ENCODE data around the gene TMEM150B.
"Not testable (repeated sequence)": the region's sequence is repeated elsewhere in the genome, so short reads cannot be mapped to it uniquely, and the experiment has no call there.

TMEM150B gene

DNA sequence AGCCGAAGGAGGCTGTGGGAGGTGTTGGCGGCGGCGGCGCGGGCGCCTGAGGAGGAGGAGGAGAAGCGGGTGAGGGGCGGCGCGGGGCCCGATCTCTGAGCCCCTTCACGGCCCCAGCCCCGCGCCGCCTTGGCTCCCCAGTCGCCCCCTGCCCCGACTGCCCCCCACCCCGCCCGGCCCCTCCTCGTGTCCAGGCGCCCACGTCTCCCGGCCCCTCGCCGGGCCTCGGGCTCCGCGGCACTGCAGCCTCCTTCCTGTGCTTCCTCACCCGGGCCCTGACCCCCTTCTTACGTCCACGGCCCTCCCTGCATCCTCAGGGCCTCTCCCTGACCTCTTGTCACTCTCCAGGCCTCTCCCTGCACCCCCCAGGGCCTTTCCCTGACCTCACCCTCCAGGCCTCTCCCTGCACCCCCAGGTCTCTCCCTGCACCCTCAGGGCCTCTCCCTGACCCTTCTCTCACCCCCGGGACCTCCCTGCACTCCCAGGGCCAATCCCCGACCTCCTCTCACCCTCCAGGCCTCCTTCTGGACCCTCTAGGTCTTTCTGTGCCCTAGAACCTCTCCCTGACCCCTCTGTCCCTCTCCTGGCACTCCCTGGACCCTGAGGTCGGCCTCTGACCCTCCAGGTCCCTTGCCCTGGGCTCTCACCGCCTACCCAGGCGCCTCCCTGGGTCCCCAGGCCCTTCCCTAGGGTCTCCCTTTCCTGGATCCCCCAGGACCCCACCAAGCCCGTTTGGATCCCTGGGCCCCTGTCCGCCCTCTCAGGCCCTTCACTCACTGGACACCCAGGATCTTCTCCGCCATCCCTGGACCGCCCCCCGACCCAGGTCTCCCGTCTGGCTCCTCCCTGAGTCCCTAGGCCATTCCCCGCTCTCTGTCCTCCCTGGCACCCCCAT, 15.0 kb upstream of the TMEM150B start:
- in situ Hi-C loops (cut with MboI; ENCODE audit: low sequenced_read_pairs), result no loop called here

DNA sequence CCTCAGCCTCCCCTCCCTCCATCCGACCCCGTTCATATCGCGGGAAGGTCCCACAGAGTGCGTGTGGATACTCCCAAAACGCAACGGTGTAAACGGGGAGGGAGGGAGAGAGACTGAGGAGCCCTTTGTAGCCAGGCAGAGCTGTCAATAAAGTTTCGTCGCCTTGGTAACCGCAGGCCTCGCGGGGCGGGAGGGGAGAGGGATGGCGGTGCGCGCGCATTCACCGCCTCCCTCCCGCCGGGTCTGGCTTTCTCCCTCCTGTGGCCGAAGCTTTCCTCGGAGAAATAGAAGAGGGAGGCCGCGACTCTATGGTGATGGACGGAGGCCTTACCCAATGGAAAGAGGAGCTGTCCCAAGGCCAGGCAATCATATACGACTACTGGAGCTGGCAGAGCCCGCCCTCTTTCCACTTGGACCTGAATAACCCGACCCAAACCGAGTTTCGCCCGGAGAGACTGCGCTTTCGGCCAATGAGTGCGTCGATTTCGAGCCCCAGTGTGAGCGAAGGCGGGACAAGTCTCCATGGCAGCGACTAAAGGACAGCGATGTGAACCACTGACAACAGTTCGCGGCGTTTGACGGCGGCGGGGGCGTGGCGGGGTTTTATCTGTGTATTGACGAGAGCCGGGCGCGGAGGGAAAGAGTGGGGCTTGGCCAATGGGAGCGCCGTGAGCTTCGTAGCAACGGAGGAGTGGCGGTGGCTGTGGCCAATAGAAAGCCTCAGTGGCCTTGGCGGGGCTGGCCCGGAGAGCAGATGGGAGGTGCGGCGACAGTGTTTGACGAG, 14.2 kb upstream of the TMEM150B start, which contains the start of gene KMT5C:
Gene KMT5C, plus strand, starts transcription at position 772 of the 784 bp plus-strand sequence. CDS start 2,061 bp downstream, outside the sequence.
- in situ Hi-C loops (cut with MboI; ENCODE audit: low sequenced_read_pairs), result no loop called here

GRCh38 chr19:55336101-55336500, 11.0 kb upstream of the TMEM150B start:
- in situ Hi-C loops (cut with MboI; ENCODE audit: low sequenced_read_pairs), result no loop called here

- in situ Hi-C loops (cut with MboI; ENCODE audit: low sequenced_read_pairs), result no loop called here
Observed at GRCh38 chr19:55333870-55334269, 8.7 kb upstream of the TMEM150B start.

DNA sequence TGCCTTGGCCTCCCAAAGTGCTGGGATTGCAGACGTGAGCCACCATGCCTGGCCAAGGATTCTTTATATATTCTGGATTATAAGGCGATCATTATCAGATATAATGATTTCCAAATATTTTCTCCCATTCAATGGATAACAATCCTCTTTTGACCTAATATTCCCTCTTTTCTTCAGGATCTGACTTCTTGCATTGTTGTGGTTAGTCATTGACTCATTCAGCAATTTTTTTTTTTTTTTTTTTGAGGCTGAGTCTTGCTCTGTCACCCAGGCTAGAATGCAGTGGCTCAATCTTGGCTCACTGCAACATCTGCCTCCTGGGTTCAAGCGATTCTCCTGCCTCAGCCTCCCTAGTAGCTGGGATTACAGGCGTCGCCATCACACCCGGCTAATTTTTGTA, 4.7 kb upstream of the TMEM150B start:
- in situ Hi-C loops (cut with MboI; ENCODE audit: low sequenced_read_pairs), result not testable (repeated sequence)

DNA sequence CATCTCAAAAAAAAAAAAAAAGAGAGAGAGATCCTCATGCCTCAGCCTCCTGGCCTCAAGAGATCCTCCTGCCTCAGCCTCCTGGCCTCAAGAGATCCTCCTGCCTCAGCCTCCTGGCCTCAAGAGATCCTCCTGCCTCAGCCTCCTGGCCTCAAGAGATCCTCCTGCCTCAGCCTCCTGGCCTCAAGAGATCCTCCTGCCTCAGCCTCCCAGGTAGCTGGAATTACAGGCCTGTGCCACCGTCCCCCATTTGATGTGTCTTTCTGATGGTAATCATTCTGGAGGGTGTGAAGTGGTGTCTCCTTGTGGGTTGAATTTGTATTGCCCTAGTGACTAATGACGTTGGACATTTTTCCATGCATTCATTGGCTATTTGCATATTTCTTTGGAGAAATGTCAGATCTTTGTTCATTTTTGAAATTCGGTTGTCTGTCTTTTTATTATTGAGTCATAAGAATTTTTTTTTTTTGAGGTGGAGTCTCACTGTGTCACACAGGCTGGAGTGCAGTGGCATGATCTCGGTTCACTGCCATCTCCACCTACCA, 3.7 kb upstream of the TMEM150B start:
- in situ Hi-C loops (cut with MboI; ENCODE audit: low sequenced_read_pairs), result not testable (repeated sequence)

GRCh38 chr19:55324662-55325061, 479 bp downstream of the TMEM150B start:
- in situ Hi-C loops (cut with MboI; ENCODE audit: low sequenced_read_pairs), result no loop called here

DNA sequence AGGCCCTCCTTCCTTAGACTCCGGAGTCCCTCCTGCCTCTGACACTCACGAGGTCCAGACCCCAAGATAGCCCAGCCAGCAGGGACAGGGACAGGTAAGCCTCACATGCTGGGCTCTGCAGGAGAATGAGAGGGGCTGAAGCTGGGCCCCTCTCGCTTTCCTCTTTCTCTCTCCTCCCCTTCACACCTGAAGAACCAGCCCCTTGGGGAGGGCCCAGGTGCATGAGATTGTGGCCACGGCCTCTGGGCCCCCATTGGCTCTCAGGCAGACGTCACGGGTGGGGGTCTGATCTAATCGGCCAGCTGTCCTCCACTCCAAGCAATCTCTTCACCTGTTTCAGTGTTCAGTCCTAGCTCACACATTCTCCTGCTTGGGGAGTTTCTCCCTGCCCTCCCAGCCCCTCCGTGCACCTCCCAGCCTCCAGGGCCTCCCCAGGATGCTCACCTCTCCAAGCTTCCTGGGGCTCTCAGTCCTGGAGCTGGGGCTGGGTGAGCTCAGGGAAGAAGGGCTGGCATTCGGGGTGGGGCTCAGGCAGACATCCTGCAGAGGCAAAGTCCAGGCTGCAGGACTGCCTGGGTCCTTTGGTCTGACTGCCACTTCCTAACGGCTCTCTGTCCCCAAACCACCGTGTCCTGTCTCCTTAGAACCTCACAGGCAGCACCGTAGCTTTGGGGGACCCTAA, 2.8 kb downstream of the TMEM150B start:
- in situ Hi-C loops (cut with MboI; ENCODE audit: low sequenced_read_pairs), result no loop called here

- in situ Hi-C loops (cut with MboI; ENCODE audit: low sequenced_read_pairs), result no loop called here
Observed at GRCh38 chr19:55321466-55322137, 3.5 kb downstream of the TMEM150B start.

- in situ Hi-C loops (cut with MboI; ENCODE audit: low sequenced_read_pairs), result no loop called here
Observed at GRCh38 chr19:55320844-55321419, 4.2 kb downstream of the TMEM150B start.

GRCh38 chr19:55319785-55320184, 5.4 kb downstream of the TMEM150B start:
- in situ Hi-C loops (cut with MboI; ENCODE audit: low sequenced_read_pairs), result no loop called here

- in situ Hi-C loops (cut with MboI; ENCODE audit: low sequenced_read_pairs), result no loop called here
Observed at GRCh38 chr19:55316646-55317045, 8.5 kb downstream of the TMEM150B start.

- in situ Hi-C loops (cut with MboI; ENCODE audit: low sequenced_read_pairs), result no loop called here
Observed at GRCh38 chr19:55315956-55316525, 9.1 kb downstream of the TMEM150B start.

DNA sequence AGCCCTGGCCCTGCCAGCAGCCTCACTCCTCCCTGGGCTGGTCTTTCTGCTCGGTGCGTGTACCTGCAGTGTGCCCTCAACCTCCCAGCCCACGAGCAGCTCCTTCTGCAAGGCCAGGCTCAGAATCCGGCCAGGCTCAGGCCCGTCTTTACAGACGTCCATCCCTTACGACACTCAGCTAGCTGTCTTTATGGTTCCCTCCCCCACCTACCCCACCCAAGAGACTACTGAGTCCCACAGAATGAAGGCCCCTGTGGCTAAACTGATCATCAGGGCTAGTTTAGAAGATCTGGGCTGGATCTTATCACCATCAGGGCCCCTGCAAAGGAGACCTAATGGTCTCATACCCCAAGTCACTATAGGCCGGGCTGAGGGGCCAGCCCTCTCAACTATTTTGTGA, 10.7 kb downstream of the TMEM150B start:
- in situ Hi-C loops (cut with MboI; ENCODE audit: low sequenced_read_pairs), result no loop called here

GRCh38 chr19:55312621-55313512, 12.3 kb downstream of the TMEM150B start:
- in situ Hi-C loops (cut with MboI; ENCODE audit: low sequenced_read_pairs), result no loop called here

DNA sequence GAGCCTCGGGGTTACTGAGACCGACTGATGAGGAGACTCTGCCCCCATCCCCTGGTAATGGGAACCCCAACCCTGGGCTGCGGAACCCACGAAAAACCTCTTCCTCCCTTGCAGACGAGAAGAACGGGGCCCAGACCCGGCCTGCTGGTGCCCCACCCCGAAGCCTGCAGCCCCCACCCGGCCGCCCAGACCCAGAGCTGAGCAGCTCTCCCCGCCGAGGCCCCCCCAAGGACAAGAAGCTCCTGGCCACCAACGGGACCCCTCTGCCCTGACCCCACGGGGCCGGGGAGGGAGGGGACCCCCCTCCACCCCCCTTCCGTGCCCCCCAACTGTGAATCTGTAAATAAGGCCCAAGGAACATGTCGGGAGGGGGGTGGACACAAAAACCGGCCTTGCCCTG, 13.3 kb downstream of the TMEM150B start:
- in situ Hi-C loops (cut with MboI; ENCODE audit: low sequenced_read_pairs), result no loop called here

- in situ Hi-C loops (cut with MboI; ENCODE audit: low sequenced_read_pairs), result no loop called here
Observed at GRCh38 chr19:55311397-55311796, 13.7 kb downstream of the TMEM150B start.

DNA sequence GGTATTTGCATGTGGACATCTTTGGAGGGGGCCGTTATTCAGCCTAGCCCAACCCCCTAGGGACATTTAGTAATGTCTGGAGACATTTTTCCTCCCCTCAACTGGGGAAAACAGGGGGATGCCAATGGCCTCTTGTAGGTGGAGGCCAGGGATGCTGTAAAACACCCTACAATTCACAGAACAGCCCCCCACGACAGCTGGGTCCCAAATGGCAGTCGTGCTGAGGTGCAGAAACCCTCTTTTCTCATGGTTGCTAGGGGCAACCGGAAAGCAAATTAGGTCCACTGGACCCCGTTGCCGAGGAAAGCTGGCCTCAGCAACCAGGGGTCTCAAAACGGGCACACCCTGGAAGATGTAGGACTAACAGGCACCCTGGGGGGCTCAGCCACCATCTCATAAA, 14.6 kb downstream of the TMEM150B start:
- in situ Hi-C loops (cut with MboI; ENCODE audit: low sequenced_read_pairs), result no loop called here

GRCh38 chr19:55309448-55309847, 15.7 kb downstream of the TMEM150B start:
- in situ Hi-C loops (cut with MboI; ENCODE audit: low sequenced_read_pairs), result no loop called here
